ENCODE data around the gene AGPS. TPM values are rescaled to one million over a fixed set of nuclear protein-coding genes. Genes with fewer than 3 reads are reported as not detected.

The AGPS gene
- total RNA-seq, 3 donors from 2014 or later (not counting 1 experiment from before 2014, with no cell fraction given) = 27.4 to 36.0 (median 35.6) TPM

GRCh38 chr2:177402096-177402495 lies 9.5 kb downstream of the AGPS start:
- Histone ChIP-seq H3K9me3 (ENCODE audit: control insufficient read depth, insufficient read depth, low read length) (no peaks in the 10 kb centered on the region), H3K4me1 (ENCODE audit: control insufficient read depth, insufficient read depth, low read length) (peaks cover 3% of the 10 kb centered on the region), H3K4me3 (ENCODE audit: low read length) (no peak overlapping the region), H3K27ac (ENCODE audit: low read length) (no peak overlapping the region), H3K36me3 (ENCODE audit: control insufficient read depth, insufficient read depth, low read length) (no peaks in the 10 kb centered on the region), H3K27me3 (ENCODE audit: control insufficient read depth, insufficient read depth, low read length) (no peaks in the 10 kb centered on the region)
- Mint-ChIP-seq H3K27me3 (ENCODE audit: low read depth in 2 of 2) (no peaks in the 10 kb centered on the region), H3K9me3 (no peaks in the 10 kb centered on the region), H3K4me1 (peaks cover 47 to 67% of the 10 kb centered on the region in 2 donors), H3K36me3 (no peaks in the 10 kb centered on the region), H3K4me3 (no peak overlapping the region), H3K27ac (no peak overlapping the region)
- intact Hi-C loops (cut with micrococcal nuclease) = no loop called here
- ATAC-seq (no peak), DNase-seq (no peak)
- 70% methylated on average over 1 of the region's 1 CpG for WGBS (ENCODE audit: insufficient coverage)
- TF ChIP-seq, protein P1, sequence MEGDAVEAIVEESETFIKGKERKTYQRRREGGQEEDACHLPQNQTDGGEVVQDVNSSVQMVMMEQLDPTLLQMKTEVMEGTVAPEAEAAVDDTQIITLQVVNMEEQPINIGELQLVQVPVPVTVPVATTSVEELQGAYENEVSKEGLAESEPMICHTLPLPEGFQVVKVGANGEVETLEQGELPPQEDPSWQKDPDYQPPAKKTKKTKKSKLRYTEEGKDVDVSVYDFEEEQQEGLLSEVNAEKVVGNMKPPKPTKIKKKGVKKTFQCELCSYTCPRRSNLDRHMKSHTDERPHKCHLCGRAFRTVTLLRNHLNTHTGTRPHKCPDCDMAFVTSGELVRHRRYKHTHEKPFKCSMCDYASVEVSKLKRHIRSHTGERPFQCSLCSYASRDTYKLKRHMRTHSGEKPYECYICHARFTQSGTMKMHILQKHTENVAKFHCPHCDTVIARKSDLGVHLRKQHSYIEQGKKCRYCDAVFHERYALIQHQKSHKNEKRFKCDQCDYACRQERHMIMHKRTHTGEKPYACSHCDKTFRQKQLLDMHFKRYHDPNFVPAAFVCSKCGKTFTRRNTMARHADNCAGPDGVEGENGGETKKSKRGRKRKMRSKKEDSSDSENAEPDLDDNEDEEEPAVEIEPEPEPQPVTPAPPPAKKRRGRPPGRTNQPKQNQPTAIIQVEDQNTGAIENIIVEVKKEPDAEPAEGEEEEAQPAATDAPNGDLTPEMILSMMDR (IDR thresholded peaks at IDR 0.05) = no peak

DNA sequence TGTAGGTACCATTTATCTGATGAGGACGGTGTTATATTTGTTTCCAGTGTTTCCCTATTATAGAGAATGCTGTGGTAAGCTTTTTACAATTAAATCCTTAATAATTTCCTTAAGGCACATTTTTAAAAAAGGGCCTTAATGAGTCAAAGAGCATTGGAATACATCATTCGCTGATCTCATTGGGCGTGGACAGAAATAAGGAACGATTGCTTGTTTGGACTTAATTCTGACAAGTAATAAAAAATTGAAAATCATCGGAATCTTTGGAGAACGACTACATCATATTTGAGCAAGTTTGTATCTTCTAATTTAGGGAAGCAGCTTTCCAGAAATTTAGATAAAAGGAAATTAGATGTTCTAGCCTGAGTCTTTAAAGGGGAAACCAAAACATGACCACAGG lies 11.3 kb downstream of the AGPS start:
- Mint-ChIP-seq H3K4me1 (peaks cover 45 to 64% of the 10 kb centered on the region in 2 donors), H3K9me3 (no peaks in the 10 kb centered on the region), H3K27me3 (ENCODE audit: low read depth in 2 of 2) (no peaks in the 10 kb centered on the region), H3K27ac (no peak overlapping the region), H3K4me3 (no peak overlapping the region), H3K36me3 (no peaks in the 10 kb centered on the region)
- intact Hi-C loops (cut with micrococcal nuclease) = no loop called here
- no peaks in the 10 kb centered on the region for H3K27me3 ChIP-seq (ENCODE audit: control insufficient read depth, insufficient read depth, low read length)
- H3K9me3 ChIP-seq (ENCODE audit: control insufficient read depth, insufficient read depth, low read length) = no peaks in the 10 kb centered on the region
- WGBS (ENCODE audit: insufficient coverage) = 89% methylated on average over 5 of the region's 6 CpGs
- H3K27ac ChIP-seq (ENCODE audit: low read length) = no peak overlapping the region
- no peaks in the 10 kb centered on the region for H3K36me3 ChIP-seq (ENCODE audit: control insufficient read depth, insufficient read depth, low read length)
- no peak for DNase-seq
- H3K4me1 ChIP-seq (ENCODE audit: control insufficient read depth, insufficient read depth, low read length) = no peaks in the 10 kb centered on the region
- H3K4me3 ChIP-seq (ENCODE audit: low read length) = no peak overlapping the region
- TF ChIP-seq, protein P1 (IDR thresholded peaks at IDR 0.05) = no peak
- ATAC-seq = no peak

DNA sequence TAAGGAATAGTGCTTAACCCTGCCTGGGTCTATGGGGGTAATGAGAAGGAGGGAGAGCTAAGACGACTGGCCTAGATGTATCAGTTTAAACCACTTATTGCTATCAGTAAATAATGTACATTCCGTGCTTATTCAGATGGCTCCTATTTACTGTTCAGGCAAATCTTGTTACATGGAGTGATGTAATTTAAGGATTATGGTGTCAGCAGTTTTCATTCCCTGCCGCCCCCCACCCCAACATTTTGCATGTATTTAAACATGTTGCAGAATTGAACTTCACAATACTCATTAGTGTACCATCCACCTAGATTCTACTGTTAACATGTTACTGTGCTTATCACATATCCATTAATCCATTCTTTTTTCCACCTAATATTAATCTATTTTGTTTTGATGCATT lies 11.7 kb downstream of the AGPS start:
- intact Hi-C loops (cut with micrococcal nuclease) = no loop called here
- WGBS (ENCODE audit: insufficient coverage) = 100% methylated on average over 3 of the region's 3 CpGs
- peaks cover 42 to 60% of the 10 kb centered on the region in 2 donors for H3K4me1 Mint-ChIP-seq
- H3K9me3 Mint-ChIP-seq = no peaks in the 10 kb centered on the region
- Histone ChIP-seq H3K9me3 (ENCODE audit: control insufficient read depth, insufficient read depth, low read length) (no peaks in the 10 kb centered on the region), H3K4me1 (ENCODE audit: control insufficient read depth, insufficient read depth, low read length) (no peaks in the 10 kb centered on the region), H3K27ac (ENCODE audit: low read length) (no peak overlapping the region), H3K4me3 (ENCODE audit: low read length) (no peak overlapping the region), H3K27me3 (ENCODE audit: control insufficient read depth, insufficient read depth, low read length) (no peaks in the 10 kb centered on the region), H3K36me3 (ENCODE audit: control insufficient read depth, insufficient read depth, low read length) (no peaks in the 10 kb centered on the region)
- ATAC-seq (no peak), DNase-seq (no peak)
- no peaks in the 10 kb centered on the region for H3K27me3 Mint-ChIP-seq (ENCODE audit: low read depth in 2 of 2)
- H3K4me3 Mint-ChIP-seq = no peak overlapping the region
- no peak overlapping the region for H3K27ac Mint-ChIP-seq
- TF ChIP-seq, protein P1 (IDR thresholded peaks at IDR 0.05) = no peak
- no peaks in the 10 kb centered on the region for H3K36me3 Mint-ChIP-seq

GRCh38 chr2:177405029-177405692 lies 12.6 kb downstream of the AGPS start:
- Mint-ChIP-seq H3K27me3 (ENCODE audit: low read depth in 2 of 2) (no peaks in the 10 kb centered on the region), H3K4me1 (peaks cover 42 to 58% of the 10 kb centered on the region in 2 donors), H3K4me3 (no peak overlapping the region), H3K27ac (no peak overlapping the region), H3K9me3 (no peaks in the 10 kb centered on the region), H3K36me3 (no peaks in the 10 kb centered on the region)
- intact Hi-C loops (cut with micrococcal nuclease) = no loop called here
- Histone ChIP-seq H3K4me3 (ENCODE audit: low read length) (no peak overlapping the region), H3K9me3 (ENCODE audit: control insufficient read depth, insufficient read depth, low read length) (no peaks in the 10 kb centered on the region), H3K27ac (ENCODE audit: low read length) (no peak overlapping the region), H3K27me3 (ENCODE audit: control insufficient read depth, insufficient read depth, low read length) (no peaks in the 10 kb centered on the region), H3K4me1 (ENCODE audit: control insufficient read depth, insufficient read depth, low read length) (no peaks in the 10 kb centered on the region), H3K36me3 (ENCODE audit: control insufficient read depth, insufficient read depth, low read length) (no peaks in the 10 kb centered on the region)
- ATAC-seq (no peak), DNase-seq (no peak)
- TF ChIP-seq, protein P1 (IDR thresholded peaks at IDR 0.05) = no peak
- WGBS (ENCODE audit: insufficient coverage) = 93% methylated on average over 2 of the region's 2 CpGs

Measured in natural killer cell (primary cell).